Neural cell (in vitro differentiated cells): ENCODE data around the gene DCHS2.

Experiments used
- CTCF ChIP-seq: fragments of 450-650 bp; IDR thresholded peaks from 2 replicates; pipeline ENCODE4 v1.5.1; 2014; ENCODE audit warnings: antibody characterized with exemption, mild to moderate bottlenecking, moderate library complexity; ENCODE audit not compliant: poor library complexity, severe bottlenecking
- MXI1 ChIP-seq: fragments of 450-650 bp; conservative IDR thresholded peaks from 2 replicates; pipeline ENCODE4 v1.6.1; 2014; ENCODE audit warnings: antibody characterized with exemption, mild to moderate bottlenecking; ENCODE audit not compliant: poor library complexity, severe bottlenecking

GRCh38 chr4:154417373-154417673 lies 74.3 kb downstream of the DCHS2 start:
- TF ChIP-seq CTCF (no peak), MXI1 (no peak)
